NB4 (cell line): ENCODE data around the gene ELFN2.

ENCODE experiments used
- DNase-seq: peaks from one replicate; pipeline ENCODE4 v3.0.0; 2010; ENCODE audit warnings: low read depth
- H3K4me3 ChIP-seq: one replicate; pipeline ENCODE4 v1.5.1; 2011; ENCODE audit warnings: mild to moderate bottlenecking, low read depth, low read length, moderate library complexity
- MAX ChIP-seq: IDR thresholded peaks from 2 replicates; pipeline ENCODE4 v1.6.1; 2011; ENCODE audit warnings: low read depth, low read length
- MYC ChIP-seq: IDR thresholded peaks from 2 replicates; pipeline ENCODE4 v1.6.1; 2011; ENCODE audit warnings: low read depth, low read length
- POLR2A ChIP-seq: IDR thresholded peaks from 2 replicates; pipeline ENCODE4 v1.6.1; 2011; ENCODE audit warnings: mild to moderate bottlenecking; ENCODE audit not compliant: insufficient read length; ENCODE audit errors: extremely low read depth
- TF ChIP-seq, protein P1 (sequence below): IDR thresholded peaks from one replicate; pipeline ENCODE4 v1.5.1; 2012; ENCODE audit warnings: low read depth, low read length

ELFN2 gene

DNA sequence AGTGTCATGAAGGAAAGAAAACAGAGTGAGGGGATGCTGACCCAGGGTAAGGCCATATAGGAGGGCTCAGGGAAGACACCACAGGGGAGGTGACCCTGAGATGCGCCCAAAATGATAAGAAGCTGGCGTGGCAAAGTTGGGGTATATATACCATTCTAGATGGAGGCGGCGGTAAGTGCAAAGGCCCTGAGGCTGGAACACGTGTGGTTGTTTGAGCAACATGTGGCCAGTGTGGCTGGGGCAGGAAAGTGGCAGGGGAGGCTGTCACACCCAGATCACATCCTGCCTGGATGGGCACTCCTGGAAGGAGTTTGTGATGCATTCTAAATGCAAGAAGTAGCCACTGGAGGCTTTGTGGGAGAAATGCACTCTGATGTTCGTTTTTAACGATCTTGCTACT is 74.8 kb downstream of the ELFN2 start:
- TF ChIP-seq MAX (no peak), MYC (no peak), POLR2A (no peak)
- TF ChIP-seq, protein P1, sequence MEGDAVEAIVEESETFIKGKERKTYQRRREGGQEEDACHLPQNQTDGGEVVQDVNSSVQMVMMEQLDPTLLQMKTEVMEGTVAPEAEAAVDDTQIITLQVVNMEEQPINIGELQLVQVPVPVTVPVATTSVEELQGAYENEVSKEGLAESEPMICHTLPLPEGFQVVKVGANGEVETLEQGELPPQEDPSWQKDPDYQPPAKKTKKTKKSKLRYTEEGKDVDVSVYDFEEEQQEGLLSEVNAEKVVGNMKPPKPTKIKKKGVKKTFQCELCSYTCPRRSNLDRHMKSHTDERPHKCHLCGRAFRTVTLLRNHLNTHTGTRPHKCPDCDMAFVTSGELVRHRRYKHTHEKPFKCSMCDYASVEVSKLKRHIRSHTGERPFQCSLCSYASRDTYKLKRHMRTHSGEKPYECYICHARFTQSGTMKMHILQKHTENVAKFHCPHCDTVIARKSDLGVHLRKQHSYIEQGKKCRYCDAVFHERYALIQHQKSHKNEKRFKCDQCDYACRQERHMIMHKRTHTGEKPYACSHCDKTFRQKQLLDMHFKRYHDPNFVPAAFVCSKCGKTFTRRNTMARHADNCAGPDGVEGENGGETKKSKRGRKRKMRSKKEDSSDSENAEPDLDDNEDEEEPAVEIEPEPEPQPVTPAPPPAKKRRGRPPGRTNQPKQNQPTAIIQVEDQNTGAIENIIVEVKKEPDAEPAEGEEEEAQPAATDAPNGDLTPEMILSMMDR, result no peak
- no peak for DNase-seq
- H3K4me3 ChIP-seq, result no peak overlapping the region

DNA sequence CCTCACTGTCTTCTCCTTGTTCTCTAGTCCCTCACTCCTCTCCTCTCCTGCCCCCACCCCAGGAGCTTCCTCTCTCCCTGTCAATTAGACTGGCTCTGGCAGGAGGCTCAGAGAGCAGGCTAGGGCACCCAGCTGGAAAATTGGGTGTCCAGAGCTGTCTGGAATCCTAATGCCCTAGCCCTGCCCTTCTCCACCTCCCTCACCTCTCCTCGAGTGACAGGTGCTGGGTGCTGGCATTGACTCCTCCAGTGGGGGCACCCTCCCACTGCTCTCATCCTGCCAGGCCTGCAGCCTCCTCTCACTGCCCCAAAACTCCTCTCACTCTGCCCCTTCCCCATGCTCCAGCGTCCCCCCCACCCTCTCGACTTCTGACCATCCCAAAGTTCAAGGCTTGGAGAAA is 76.0 kb downstream of the ELFN2 start:
- no peak overlapping the region for H3K4me3 ChIP-seq
- DNase-seq, result no peak
- TF ChIP-seq MAX (no peak), POLR2A (no peak), MYC (no peak)
- TF ChIP-seq, protein P1, result no peak

DNA sequence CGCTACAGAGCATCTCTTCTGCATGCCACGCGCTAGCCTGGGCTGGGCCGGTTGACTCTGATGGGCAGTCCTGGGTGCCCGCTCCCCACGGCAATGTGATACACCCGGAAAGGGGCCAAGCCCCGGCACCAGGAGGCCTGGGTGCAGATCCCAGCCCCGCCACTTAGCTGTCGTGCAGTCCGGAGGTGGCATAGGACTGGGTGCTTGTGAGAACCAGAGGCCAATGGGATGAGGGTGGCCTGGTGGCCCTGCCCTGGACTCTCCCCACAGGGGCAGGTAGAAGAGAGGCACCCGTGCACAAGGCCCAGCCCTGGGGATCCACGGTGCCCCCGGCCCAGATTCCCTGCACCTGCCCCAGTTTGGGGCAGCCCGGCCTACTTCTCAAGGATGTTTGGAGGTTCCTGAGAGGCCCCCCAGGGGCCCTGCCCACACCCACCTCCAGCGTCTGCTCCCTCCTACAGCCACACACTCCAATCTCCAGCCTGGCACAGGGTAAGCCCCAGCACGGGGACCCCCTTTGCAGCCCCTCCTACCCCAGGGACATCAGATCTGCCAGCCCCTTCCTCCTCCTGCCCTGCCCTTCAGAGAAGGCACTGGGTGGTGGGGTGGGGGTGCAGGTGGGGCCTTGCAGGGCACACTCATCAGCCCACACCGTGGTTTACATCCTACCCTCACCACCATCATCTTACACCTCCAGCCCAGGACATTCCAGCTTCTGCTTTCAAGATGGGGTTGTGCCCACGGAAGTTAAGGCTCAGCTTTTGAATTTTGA is 78.0 kb downstream of the ELFN2 start:
- no peak overlapping the region for H3K4me3 ChIP-seq
- TF ChIP-seq MYC, result no peak
- TF ChIP-seq, protein P1, result no peak
- TF ChIP-seq MAX, result no peak
- TF ChIP-seq POLR2A, result no peak

DNA sequence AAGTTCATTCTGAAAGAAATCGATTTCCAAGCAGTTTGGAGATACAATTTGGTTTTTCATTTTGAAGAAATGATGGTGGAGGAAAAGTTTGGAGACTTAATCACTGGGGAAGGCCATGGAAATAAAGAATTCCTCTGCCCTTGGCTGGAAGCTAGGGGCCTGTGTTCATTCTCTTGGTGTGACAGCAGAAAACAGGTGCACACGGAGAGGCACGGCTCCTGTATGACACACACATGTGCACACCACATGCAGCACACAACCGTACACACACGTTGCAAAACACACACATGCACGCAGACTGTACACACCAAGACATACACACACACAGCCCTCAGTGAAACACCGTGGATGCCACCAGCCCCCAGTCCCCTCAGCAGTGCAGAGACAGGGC is 80.8 kb downstream of the ELFN2 start:
- TF ChIP-seq, protein P1, result no peak
- no peak for TF ChIP-seq POLR2A
- no peak for TF ChIP-seq MYC
- no peak for TF ChIP-seq MAX
- DNase-seq, result no peak
- no peak overlapping the region for H3K4me3 ChIP-seq

More for the DNA sequence above, 78.0 kb downstream of the ELFN2 start:
- DNase-seq, result no peak

- DNase-seq, result no peak
- TF ChIP-seq, protein P1, result no peak
- no peak for TF ChIP-seq MAX
- TF ChIP-seq POLR2A, result no peak
- TF ChIP-seq MYC, result no peak
- no peak overlapping the region for H3K4me3 ChIP-seq
These were observed 81.3 kb downstream of the ELFN2 start for GRCh38 chr22:37345863-37346504.
